GM12892 (cell line): Measurements from ENCODE around the gene L1TD1.

ENCODE experiments used
- POLR2A ChIP-seq: IDR thresholded peaks from 2 replicates; pipeline ENCODE4 v1.6.1; 2011; ENCODE audit warnings: low read depth, low read length, control low read depth
- POLR2AphosphoS5 ChIP-seq: IDR thresholded peaks from 2 replicates; pipeline ENCODE4 v1.6.1; 2011; ENCODE audit warnings: low read depth, low read length, control low read depth

- TF ChIP-seq POLR2A, result no peak
- TF ChIP-seq POLR2AphosphoS5, result no peak
These were observed 32.8 kb downstream of the L1TD1 start for GRCh38 chr1:62227496-62227895.
